Naive thymus-derived CD4-positive, alpha-beta T cell (primary cell): Measurements from ENCODE around the gene ATP9A. TPM values are rescaled to one million over a fixed set of nuclear protein-coding genes. Genes with fewer than 3 reads are reported as not detected.
"Not testable (repeated sequence)": the region's sequence is repeated elsewhere in the genome, so short reads cannot be mapped to it uniquely, and the experiment has no call there.

Experiments
- ATAC-seq: fragments of 150-1000 bp; cut with Tn5 transposase; 2 replicates; pipeline ENCODE4 v1.10.0; 2021; ENCODE audit warnings: mild to moderate bottlenecking, moderate library complexity
- CTCF ChIA-PET: fragments of 350-600 bp; sonication (Branson Sonifier 250); formaldehyde crosslinking; loops from one replicate; lab custom pipeline; 2021; ENCODE audit warnings: antibody characterized with exemption; lab: Charles Lee
- POLR2A ChIA-PET: fragments of 350-600 bp; sonication (Branson Sonifier 250); formaldehyde crosslinking; loops from one replicate; lab custom pipeline; 2021; ENCODE audit warnings: antibody characterized with exemption, inconsistent platforms; lab: Charles Lee
- DNase-seq, 9 donors: peaks; one replicate each; pipeline versions ENCODE4 v3.0.0 to v3.0.0-alpha.2; 2020 to 2022; ENCODE audit warnings: mixed read lengths in 1 of 9
- H3K27ac ChIP-seq: one replicate; pipeline ENCODE4 v1.7.0; 2013; ENCODE audit warnings: mild to moderate bottlenecking, low read depth, low read length, moderate library complexity
- H3K27me3 ChIP-seq, 2 donors: one replicate each; pipeline ENCODE4 v1.7.0; 2013; ENCODE audit warnings: low read length in 2 of 2, mild to moderate bottlenecking in 2 of 2, moderate library complexity in 2 of 2; ENCODE audit not compliant: control insufficient read depth in 2 of 2, insufficient read depth in 2 of 2
- H3K36me3 ChIP-seq, 3 experiments: 1 replicate in 2 of 3; 2 replicates in 1 of 3; pipeline ENCODE4 v1.7.0; 2013; ENCODE audit warnings: low read length in 3 of 3, mild to moderate bottlenecking in 3 of 3, moderate library complexity in 1 of 3; ENCODE audit not compliant: insufficient read depth in 3 of 3, control insufficient read depth in 2 of 3
- H3K4me1 ChIP-seq, 2 donors: one replicate each; pipeline ENCODE4 v1.7.0; 2013; ENCODE audit warnings: low read length in 2 of 2, mild to moderate bottlenecking in 2 of 2, moderate library complexity in 1 of 2; ENCODE audit not compliant: control insufficient read depth in 2 of 2, insufficient read depth in 2 of 2
- H3K4me3 ChIP-seq: 2 replicates; pipeline ENCODE4 v1.7.0; 2013; ENCODE audit warnings: mild to moderate bottlenecking, low read length
- H3K9me3 ChIP-seq, 3 experiments: 1 replicate in 2 of 3; 2 replicates in 1 of 3; pipeline ENCODE4 v1.7.0; 2013; ENCODE audit warnings: low read length in 3 of 3; ENCODE audit not compliant: control insufficient read depth in 2 of 3
- H3K27ac Mint-ChIP-seq, 9 donors: one replicate each; pipeline ENCODE4 v1.8.0; 2020 to 2022; ENCODE audit warnings: mixed read lengths in 9 of 9, mild to moderate bottlenecking in 8 of 9, moderate library complexity in 5 of 9, inconsistent platforms in 2 of 9
- H3K27me3 Mint-ChIP-seq, 5 donors: one replicate each; pipeline ENCODE4 v1.8.0; 2021 to 2022; ENCODE audit warnings: mixed read lengths in 5 of 5, mild to moderate bottlenecking in 1 of 5
- H3K36me3 Mint-ChIP-seq, 5 donors: one replicate each; pipeline ENCODE4 v1.8.0; 2020 to 2022; ENCODE audit warnings: mixed read lengths in 5 of 5, mild to moderate bottlenecking in 3 of 5, inconsistent platforms in 1 of 5
- H3K4me1 Mint-ChIP-seq, 7 donors: one replicate each; pipeline ENCODE4 v1.8.0; 2020 to 2022; ENCODE audit warnings: mixed read lengths in 7 of 7, mild to moderate bottlenecking in 3 of 7, inconsistent platforms in 1 of 7
- H3K4me3 Mint-ChIP-seq, 10 donors: one replicate each; pipeline ENCODE4 v1.8.0; 2020 to 2022; ENCODE audit warnings: mild to moderate bottlenecking in 10 of 10, mixed read lengths in 10 of 10, moderate library complexity in 6 of 10, inconsistent platforms in 2 of 10
- H3K9me3 Mint-ChIP-seq, 11 donors: one replicate each; pipeline ENCODE4 v1.8.0; 2020 to 2022; ENCODE audit warnings: mixed read lengths in 11 of 11, mild to moderate bottlenecking in 4 of 11, inconsistent platforms in 1 of 11, moderate library complexity in 1 of 11
- intact Hi-C, 2 donors: fragments of 100-400 bp; cut with micrococcal nuclease; formaldehyde crosslinking; loops; one replicate each; pipeline ENCODE4 v1.15.1; 2023
- polyA plus RNA-seq, 2 donors: library from polyadenylated mRNA; unstranded; fragments of 300-500 nt; fragmentation: Illumina TruSeq; gene quantifications; one replicate each; pipeline ENCODE4 v1.2.3, GENCODE V29; 2021
- total RNA-seq, 6 experiments: library from RNA in 5 of 6; stranded (reverse) in 5 of 6; gene quantifications; 1 replicate in 5 of 6; 2 replicates in 1 of 6; pipeline ENCODE4 v1.2.3 and lab custom pipeline; 2021 to 2026

The ATP9A gene
- total and polyA plus RNA-seq, 7 experiments from 2014 or later = 0.05 to 2.0 (median 0.83) TPM; not detected in 3

DNA sequence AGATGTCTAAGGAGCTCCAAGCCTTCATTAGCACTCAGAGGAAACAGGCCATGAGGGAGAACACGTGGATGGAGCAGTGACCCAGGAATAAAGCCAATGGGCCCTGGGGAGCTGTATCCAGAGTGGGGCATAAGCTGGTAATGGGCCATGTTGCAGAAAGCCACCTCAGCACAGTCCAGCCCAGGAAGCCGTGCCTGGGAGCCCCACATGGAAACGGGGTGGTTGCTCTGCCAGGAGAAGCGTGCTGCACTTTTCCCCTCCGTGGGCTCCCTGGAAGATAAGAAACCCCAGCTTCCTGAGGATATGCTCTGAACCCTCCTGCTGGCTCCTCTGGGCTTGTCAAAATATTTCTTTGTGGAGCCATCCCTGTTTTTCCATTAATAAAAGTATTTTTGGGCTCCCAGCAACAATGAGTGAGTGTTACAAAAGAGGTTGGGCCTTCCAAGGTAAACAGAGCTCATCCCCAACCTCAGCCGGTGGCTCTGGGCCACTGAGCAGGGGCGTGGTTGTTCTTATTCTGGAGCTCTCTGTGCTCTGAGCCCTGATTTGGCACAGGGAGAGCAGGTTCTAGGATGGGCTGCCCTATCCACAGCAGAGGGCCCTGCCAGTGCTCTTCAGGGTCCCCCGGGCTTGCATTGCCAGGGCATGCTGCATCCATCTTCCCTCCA is 194.5 kb downstream of the ATP9A start:
- Mint-ChIP-seq H3K4me3 (no peak overlapping the region), H3K36me3 (peaks cover 0 to 3% (median under 1%) of the 10 kb centered on the region in 5 donors), H3K4me1 (no peaks in the 10 kb centered on the region), H3K9me3 (peaks cover 0 to 11% (median 2%) of the 10 kb centered on the region in 11 donors), H3K27ac (no peak overlapping the region), H3K27me3 (peaks cover 0 to 9% (median 0%) of the 10 kb centered on the region in 5 donors)
- ChIA-PET POLR2A (interaction anchor here (1.3 kb wide), 1 partner anchor 11 kb away, joined by 3 read pairs; no protein-coding TSS in a partner anchor), CTCF (no interaction called here)
- Histone ChIP-seq H3K36me3 (no peaks in the 10 kb centered on the region), H3K9me3 (no peaks in the 10 kb centered on the region), H3K4me1 (no peaks in the 10 kb centered on the region), H3K27ac (no peak overlapping the region), H3K4me3 (no peak overlapping the region), H3K27me3 (no peaks in the 10 kb centered on the region)
- DNase-seq (no peak), ATAC-seq (no peak)
- intact Hi-C loops = no loop called here

DNA sequence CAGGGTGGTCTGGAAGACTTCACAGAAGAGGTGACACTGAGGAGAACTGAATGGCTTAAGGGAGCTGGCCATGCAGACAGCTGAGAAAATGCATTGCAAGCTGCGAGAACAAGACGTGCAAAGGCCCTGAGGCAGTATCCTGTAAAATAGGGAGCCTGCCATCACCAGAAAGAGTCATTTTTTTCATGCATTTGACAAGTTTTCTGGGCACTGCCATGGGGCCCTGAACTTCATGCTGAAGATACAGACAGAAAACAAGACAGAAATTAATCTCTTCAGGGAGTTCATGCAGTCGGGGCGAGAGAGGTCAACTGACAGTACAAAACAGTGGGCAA is 196.8 kb downstream of the ATP9A start:
- H3K9me3 Mint-ChIP-seq = peaks cover 0 to 21% (median 6%) of the 10 kb centered on the region in 11 donors
- POLR2A ChIA-PET = no interaction called here
- intact Hi-C loops = no loop called here
- H3K27me3 Mint-ChIP-seq = peaks cover 0 to 24% (median 0%) of the 10 kb centered on the region in 5 donors
- no peak overlapping the region for H3K27ac ChIP-seq
- H3K4me3 ChIP-seq = no peak overlapping the region
- ATAC-seq (no peak), DNase-seq (no peak)
- no peaks in the 10 kb centered on the region for H3K36me3 ChIP-seq
- no peaks in the 10 kb centered on the region for H3K4me1 ChIP-seq
- no peaks in the 10 kb centered on the region for H3K4me1 Mint-ChIP-seq
- H3K4me3 Mint-ChIP-seq = no peak overlapping the region
- CTCF ChIA-PET = no interaction called here
- peaks cover 0 to 3% (median 0%) of the 10 kb centered on the region in 3 experiments for H3K9me3 ChIP-seq
- no peak overlapping the region for H3K27ac Mint-ChIP-seq
- peaks cover 0 to 10% (median 5%) of the 10 kb centered on the region in 5 donors for H3K36me3 Mint-ChIP-seq
- no peaks in the 10 kb centered on the region for H3K27me3 ChIP-seq

DNA sequence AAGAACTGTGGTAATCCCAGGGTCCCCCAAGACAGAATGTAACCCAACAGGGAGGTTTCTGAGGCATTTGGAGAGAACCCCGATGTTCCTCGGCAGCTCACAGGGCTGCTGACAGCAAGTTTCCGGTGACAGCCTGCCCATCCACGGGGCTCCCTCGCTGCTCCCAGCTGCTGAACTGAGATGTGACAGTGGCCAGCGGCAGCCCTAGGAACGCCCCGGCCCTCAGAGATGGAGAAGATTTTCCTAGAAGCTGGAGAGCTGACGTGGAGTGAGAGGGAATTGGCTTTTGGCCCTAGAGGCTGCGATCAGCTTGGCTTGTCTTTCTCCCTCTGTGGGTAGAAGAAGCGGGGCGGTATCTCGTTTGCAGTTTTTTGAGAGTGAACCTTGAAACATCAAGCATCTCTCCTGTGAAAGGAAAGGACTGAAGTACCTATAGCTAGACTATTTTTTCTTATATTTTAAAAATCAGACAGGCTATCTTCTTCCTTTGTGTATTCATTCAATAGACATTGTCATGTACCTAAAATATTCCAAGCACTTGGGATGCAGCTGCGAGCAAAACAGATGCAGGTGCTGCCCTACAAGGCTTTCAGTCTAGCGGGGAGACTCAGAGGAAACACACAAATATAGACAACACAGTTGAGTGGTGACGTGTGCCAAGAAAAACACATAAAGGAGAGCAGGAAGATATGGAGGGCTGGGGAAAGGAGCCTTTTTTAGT is 197.3 kb downstream of the ATP9A start:
- ATAC-seq = no peak
- Histone ChIP-seq H3K36me3 (no peaks in the 10 kb centered on the region), H3K4me3 (no peak overlapping the region), H3K27ac (no peak overlapping the region), H3K9me3 (peaks cover 0 to 3% (median 0%) of the 10 kb centered on the region in 3 experiments), H3K27me3 (no peaks in the 10 kb centered on the region), H3K4me1 (no peaks in the 10 kb centered on the region)
- Mint-ChIP-seq H3K4me1 (no peaks in the 10 kb centered on the region), H3K36me3 (peaks cover 0 to 10% (median 5%) of the 10 kb centered on the region in 5 donors), H3K27ac (no peak overlapping the region), H3K9me3 (peaks cover 0 to 21% (median 6%) of the 10 kb centered on the region in 11 donors), H3K4me3 (no peak overlapping the region), H3K27me3 (peaks cover 0 to 29% (median 0%) of the 10 kb centered on the region in 5 donors)
- POLR2A ChIA-PET = interaction anchor here (0.6 kb wide), 2 partner anchors 36 to 71 kb away, joined by 3 read pairs; no protein-coding TSS in a partner anchor
- intact Hi-C loops = no loop called here
- CTCF ChIA-PET = no interaction called here
- DNase-seq = no peak

DNA sequence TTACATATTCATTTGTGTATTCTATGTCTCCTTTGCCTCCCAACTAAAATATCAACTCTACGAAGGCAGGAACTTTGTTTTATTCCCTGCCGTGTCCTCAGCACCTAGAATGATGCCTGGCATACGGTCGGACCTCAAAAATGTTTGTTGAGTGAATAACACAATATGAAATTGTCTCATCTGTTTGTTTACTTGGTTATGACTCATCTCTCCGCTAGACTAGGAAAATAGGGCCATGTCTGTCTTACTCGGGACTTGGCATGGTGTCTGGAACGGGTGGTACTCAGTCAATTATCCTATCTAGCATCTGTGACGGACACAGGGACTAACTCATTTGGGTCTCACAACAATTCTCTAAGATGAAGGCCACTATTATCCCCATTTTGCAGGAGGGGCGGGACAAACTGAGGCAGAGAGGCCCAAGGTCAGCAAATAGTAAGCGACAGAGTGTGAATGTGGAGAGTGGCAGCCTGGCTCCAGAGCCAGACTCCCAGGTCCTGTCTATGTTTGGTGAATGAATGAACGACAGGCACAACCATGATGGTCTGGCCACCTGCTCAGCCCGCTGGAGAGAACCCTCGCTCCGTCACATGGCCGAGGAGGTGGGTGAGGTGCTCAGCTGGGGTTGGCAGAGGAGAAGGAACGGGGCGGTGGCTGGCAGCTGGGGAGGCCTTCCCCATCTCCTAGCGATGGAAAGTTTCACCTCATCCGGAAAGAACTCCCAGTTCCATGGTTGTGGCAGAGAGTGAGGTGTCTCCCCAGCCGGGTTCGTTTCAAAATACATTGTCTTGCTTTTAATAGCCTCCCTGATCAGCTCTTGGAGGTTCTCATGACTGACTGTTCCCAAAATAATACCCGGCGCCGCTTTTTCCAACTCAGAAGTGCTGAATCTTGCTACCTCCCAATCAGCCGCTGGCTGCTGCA is 198.1 kb downstream of the ATP9A start:
- POLR2A ChIA-PET = interaction anchor here (0.6 kb wide), 1 partner anchor 35 kb away, joined by 3 read pairs; no protein-coding TSS in a partner anchor
- DNase-seq = no peak
- H3K36me3 ChIP-seq = no peaks in the 10 kb centered on the region

DNA sequence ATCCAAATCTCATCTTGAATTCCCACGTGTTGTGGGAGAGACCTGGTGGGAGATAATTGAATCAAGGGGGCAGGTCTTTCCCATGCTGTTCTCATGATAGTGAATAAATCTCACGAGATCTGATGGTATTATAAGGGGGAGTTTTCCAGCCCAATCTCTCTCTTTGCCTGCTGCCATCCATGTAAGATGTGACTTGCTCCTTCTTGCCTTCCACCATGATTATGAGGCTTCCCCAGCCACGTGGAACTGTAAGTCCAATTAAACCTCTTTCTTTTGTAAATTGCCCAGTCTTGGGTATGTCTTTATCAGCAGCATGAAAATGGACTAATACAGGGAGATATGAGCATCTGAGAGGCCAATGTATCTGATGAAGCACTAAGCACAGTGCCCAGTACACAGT is 199.7 kb downstream of the ATP9A start:
- DNase-seq, CTCF ChIA-PET, intact Hi-C loops, H3K4me3 ChIP-seq, POLR2A ChIA-PET, H3K4me1 Mint-ChIP-seq, ATAC-seq, H3K36me3 ChIP-seq, H3K9me3 ChIP-seq, H3K27me3 ChIP-seq, H3K4me3 Mint-ChIP-seq, H3K36me3 Mint-ChIP-seq, H3K27ac Mint-ChIP-seq, H3K27ac ChIP-seq, H3K4me1 ChIP-seq: not testable (repeated sequence)
- Mint-ChIP-seq H3K9me3 (peaks cover 0 to 17% (median 6%) of the 10 kb centered on the region in 11 donors), H3K27me3 (peaks cover 3 to 50% (median 6%) of the 10 kb centered on the region in 5 donors)

More for the DNA sequence above, 198.1 kb downstream of the ATP9A start:
- ATAC-seq = no peak
- Mint-ChIP-seq H3K27ac (no peak overlapping the region), H3K27me3 (peaks cover 0 to 37% (median 0%) of the 10 kb centered on the region in 5 donors), H3K9me3 (peaks cover 0 to 21% (median 6%) of the 10 kb centered on the region in 11 donors), H3K4me3 (no peak overlapping the region), H3K4me1 (no peaks in the 10 kb centered on the region), H3K36me3 (peaks cover 0 to 10% (median 5%) of the 10 kb centered on the region in 5 donors)
- peaks cover 0 to 3% (median 0%) of the 10 kb centered on the region in 3 experiments for H3K9me3 ChIP-seq
- CTCF ChIA-PET = no interaction called here
- no peaks in the 10 kb centered on the region for H3K27me3 ChIP-seq
- no peak overlapping the region for H3K27ac ChIP-seq
- intact Hi-C loops = no loop called here
- H3K4me3 ChIP-seq = no peak overlapping the region
- H3K4me1 ChIP-seq = no peaks in the 10 kb centered on the region

DNA sequence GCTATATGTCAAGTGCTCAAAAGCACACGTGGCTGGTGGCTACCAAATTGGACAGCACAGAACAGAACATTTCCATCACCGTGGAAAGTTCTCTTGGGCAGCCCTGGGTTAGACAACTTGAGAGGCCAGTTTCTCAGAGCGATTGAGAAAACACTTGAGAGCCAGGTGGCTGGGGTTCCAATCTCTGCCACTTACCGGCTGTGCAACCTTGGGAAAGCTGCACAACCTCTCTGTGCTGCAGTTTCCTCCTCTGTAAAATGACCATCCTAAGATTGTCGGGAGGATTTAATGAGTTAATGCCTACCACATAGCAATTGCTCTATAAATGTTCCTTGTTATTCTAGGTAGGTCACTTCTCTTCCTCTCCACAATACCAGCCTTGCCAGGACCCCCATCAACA is 200.6 kb downstream of the ATP9A start:
- DNase-seq (no peak), ATAC-seq (no peak)
- no peaks in the 10 kb centered on the region for H3K36me3 ChIP-seq
- no peak overlapping the region for H3K4me3 ChIP-seq
- peaks cover 0 to 3% (median 0%) of the 10 kb centered on the region in 3 experiments for H3K9me3 ChIP-seq
- CTCF ChIA-PET = no interaction called here
- H3K4me1 Mint-ChIP-seq = peaks cover 0 to 12% (median 4%) of the 10 kb centered on the region in 7 donors
- no peak overlapping the region for H3K27ac ChIP-seq
- H3K27me3 ChIP-seq = peaks cover 2 to 4% of the 10 kb centered on the region in 2 donors
- intact Hi-C loops = no loop called here
- no peaks in the 10 kb centered on the region for H3K4me1 ChIP-seq
- POLR2A ChIA-PET = no interaction called here
- peaks cover 0 to 10% (median 5%) of the 10 kb centered on the region in 5 donors for H3K36me3 Mint-ChIP-seq
- H3K27ac Mint-ChIP-seq = no peak overlapping the region
- H3K9me3 Mint-ChIP-seq = peaks cover 0 to 17% (median 6%) of the 10 kb centered on the region in 11 donors
- peaks cover 8 to 58% (median 16%) of the 10 kb centered on the region in 5 donors for H3K27me3 Mint-ChIP-seq
- no peak overlapping the region for H3K4me3 Mint-ChIP-seq
